Lower leg skin (tissue), 3 donors: Measurements from ENCODE around the gene HK2.

Experiments used
- POLR2A ChIP-seq, 2 donors: fragments of 450-650 bp; IDR thresholded peaks; one replicate each; pipeline ENCODE4 v1.6.1; 2016 to 2017; ENCODE audit warnings: antibody characterized with exemption in 2 of 2, mild to moderate bottlenecking in 1 of 2, moderate library complexity in 1 of 2
- TF ChIP-seq, protein P1 (sequence below), 3 donors: fragments of 450-650 bp; IDR thresholded peaks; one replicate each; pipeline ENCODE4 v1.5.1; 2016; ENCODE audit warnings: antibody characterized with exemption in 3 of 3, mild to moderate bottlenecking in 3 of 3, moderate library complexity in 2 of 3

DNA sequence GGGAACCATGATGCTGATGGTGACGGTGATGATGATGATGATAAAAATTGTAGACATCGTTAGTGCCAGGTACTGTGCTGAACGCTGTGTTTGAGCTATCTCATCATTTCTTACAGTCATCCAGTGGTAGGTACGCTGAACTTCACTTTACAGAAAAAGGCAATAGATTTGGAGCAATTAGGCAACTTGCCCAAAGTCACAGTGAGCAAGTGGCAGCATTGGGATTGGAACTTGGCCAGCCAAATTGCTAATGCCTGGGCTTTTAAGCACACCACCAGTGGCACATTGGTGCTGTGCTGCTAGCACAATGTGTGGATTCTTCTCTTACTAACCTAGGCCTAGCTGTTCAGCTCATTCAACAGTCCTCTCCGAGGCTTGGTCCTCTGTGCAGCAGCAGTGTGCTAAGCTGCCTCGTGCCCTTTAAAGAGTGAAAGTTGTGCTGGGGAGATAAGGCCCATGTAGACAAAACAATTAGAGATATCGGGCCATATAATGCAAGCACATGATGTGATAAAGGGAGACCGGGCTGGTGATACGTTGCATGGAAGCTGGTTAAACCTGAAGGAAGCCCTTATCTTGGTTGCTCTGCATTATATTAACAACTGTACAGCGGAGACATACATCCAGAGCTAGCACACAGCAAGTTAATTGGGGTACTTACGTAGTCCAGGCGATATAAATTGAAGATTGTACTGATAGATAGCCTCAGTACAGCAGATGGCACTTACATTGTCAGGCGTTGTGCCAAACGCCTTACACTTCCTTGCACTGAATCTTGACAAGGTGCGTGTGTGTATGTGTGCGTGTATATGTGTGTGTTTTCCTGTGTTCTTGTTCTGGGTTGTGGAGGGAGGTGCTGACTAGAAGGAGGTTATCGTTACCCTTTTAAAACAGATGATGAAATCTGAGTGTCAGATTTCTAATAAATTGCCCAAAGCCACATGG, 28.4 kb downstream of the HK2 start:
- TF ChIP-seq, protein P1, sequence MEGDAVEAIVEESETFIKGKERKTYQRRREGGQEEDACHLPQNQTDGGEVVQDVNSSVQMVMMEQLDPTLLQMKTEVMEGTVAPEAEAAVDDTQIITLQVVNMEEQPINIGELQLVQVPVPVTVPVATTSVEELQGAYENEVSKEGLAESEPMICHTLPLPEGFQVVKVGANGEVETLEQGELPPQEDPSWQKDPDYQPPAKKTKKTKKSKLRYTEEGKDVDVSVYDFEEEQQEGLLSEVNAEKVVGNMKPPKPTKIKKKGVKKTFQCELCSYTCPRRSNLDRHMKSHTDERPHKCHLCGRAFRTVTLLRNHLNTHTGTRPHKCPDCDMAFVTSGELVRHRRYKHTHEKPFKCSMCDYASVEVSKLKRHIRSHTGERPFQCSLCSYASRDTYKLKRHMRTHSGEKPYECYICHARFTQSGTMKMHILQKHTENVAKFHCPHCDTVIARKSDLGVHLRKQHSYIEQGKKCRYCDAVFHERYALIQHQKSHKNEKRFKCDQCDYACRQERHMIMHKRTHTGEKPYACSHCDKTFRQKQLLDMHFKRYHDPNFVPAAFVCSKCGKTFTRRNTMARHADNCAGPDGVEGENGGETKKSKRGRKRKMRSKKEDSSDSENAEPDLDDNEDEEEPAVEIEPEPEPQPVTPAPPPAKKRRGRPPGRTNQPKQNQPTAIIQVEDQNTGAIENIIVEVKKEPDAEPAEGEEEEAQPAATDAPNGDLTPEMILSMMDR (IDR thresholded peaks at IDR 0.05): no peak
- TF ChIP-seq POLR2A (IDR thresholded peaks at IDR 0.05): no peak
